Measurements from ENCODE around the gene PLET1.

PLET1 gene

GRCh38 chr11:112247201-112247600, 13.5 kb downstream of the PLET1 start:
- Histone ChIP-seq H3K36me3 (ENCODE audit: control insufficient read depth, insufficient read depth, low read length) (no peaks in the 10 kb centered on the region), H3K27ac (ENCODE audit: low read length) (no peak overlapping the region), H3K4me1 (ENCODE audit: control insufficient read depth, insufficient read depth, low read length) (no peaks in the 10 kb centered on the region), H3K9me3 (ENCODE audit: control insufficient read depth, insufficient read depth, low read length) (no peaks in the 10 kb centered on the region), H3K4me3 (ENCODE audit: low read length) (no peak overlapping the region), H3K27me3 (ENCODE audit: control insufficient read depth, insufficient read depth, low read length) (no peaks in the 10 kb centered on the region)
- DNase-seq (ENCODE audit: low read depth, low spot score): no peak
- no CpG with 5 or more reads among the region's 4 CpGs for WGBS (ENCODE audit: insufficient coverage, insufficient read length)

- H3K36me3 ChIP-seq (ENCODE audit: control insufficient read depth, insufficient read depth, low read length): peaks cover 2% of the 10 kb centered on the region; the same call in 1 of the 2 replicates
- no peaks in the 10 kb centered on the region for H3K9me3 ChIP-seq (ENCODE audit: control insufficient read depth, insufficient read depth, low read length)
- no peak overlapping the region for H3K27ac ChIP-seq (ENCODE audit: low read length)
- no CpG with 5 or more reads among the region's 3 CpGs for WGBS (ENCODE audit: insufficient coverage, insufficient read length)
- no peaks in the 10 kb centered on the region for H3K4me1 ChIP-seq (ENCODE audit: control insufficient read depth, insufficient read depth, low read length)
- DNase-seq (ENCODE audit: low read depth, low spot score): no peak
- no peak overlapping the region for H3K4me3 ChIP-seq (ENCODE audit: low read length)
- no peaks in the 10 kb centered on the region for H3K27me3 ChIP-seq (ENCODE audit: control insufficient read depth, insufficient read depth, low read length)
These were observed 19.2 kb downstream of the PLET1 start for GRCh38 chr11:112241486-112241885.

- WGBS (ENCODE audit: insufficient coverage, insufficient read length): no CpG with 5 or more reads among the region's 3 CpGs
- H3K4me3 ChIP-seq (ENCODE audit: low read length): no peak overlapping the region
- no peaks in the 10 kb centered on the region for H3K9me3 ChIP-seq (ENCODE audit: control insufficient read depth, insufficient read depth, low read length)
- DNase-seq (ENCODE audit: low read depth, low spot score): no peak
- H3K36me3 ChIP-seq (ENCODE audit: control insufficient read depth, insufficient read depth, low read length): peaks cover 5% of the 10 kb centered on the region; the same call in 1 of the 2 replicates
- H3K4me1 ChIP-seq (ENCODE audit: control insufficient read depth, insufficient read depth, low read length): no peaks in the 10 kb centered on the region
- no peaks in the 10 kb centered on the region for H3K27me3 ChIP-seq (ENCODE audit: control insufficient read depth, insufficient read depth, low read length)
- no peak overlapping the region for H3K27ac ChIP-seq (ENCODE audit: low read length)
These were observed 22.6 kb downstream of the PLET1 start for GRCh38 chr11:112238041-112238440.

GRCh38 chr11:112237451-112237850, 23.2 kb downstream of the PLET1 start:
- Histone ChIP-seq H3K4me1 (ENCODE audit: control insufficient read depth, insufficient read depth, low read length) (no peaks in the 10 kb centered on the region), H3K4me3 (ENCODE audit: low read length) (no peak overlapping the region), H3K9me3 (ENCODE audit: control insufficient read depth, insufficient read depth, low read length) (no peaks in the 10 kb centered on the region), H3K36me3 (ENCODE audit: control insufficient read depth, insufficient read depth, low read length) (peaks cover 5% of the 10 kb centered on the region; the same call in 1 of the 2 replicates), H3K27me3 (ENCODE audit: control insufficient read depth, insufficient read depth, low read length) (no peaks in the 10 kb centered on the region), H3K27ac (ENCODE audit: low read length) (no peak overlapping the region)
- no CpG with 5 or more reads among the region's 4 CpGs for WGBS (ENCODE audit: insufficient coverage, insufficient read length)
- DNase-seq (ENCODE audit: low read depth, low spot score): no peak

GRCh38 chr11:112235750-112236390, 24.8 kb downstream of the PLET1 start:
- no peaks in the 10 kb centered on the region for H3K9me3 ChIP-seq (ENCODE audit: control insufficient read depth, insufficient read depth, low read length)
- peaks cover 5% of the 10 kb centered on the region; the same call in 1 of the 2 replicates for H3K36me3 ChIP-seq (ENCODE audit: control insufficient read depth, insufficient read depth, low read length)
- no peak overlapping the region for H3K4me3 ChIP-seq (ENCODE audit: low read length)
- DNase-seq (ENCODE audit: low read depth, low spot score): no peak
- WGBS (ENCODE audit: insufficient coverage, insufficient read length): no CpG with 5 or more reads among the region's 8 CpGs
- H3K27ac ChIP-seq (ENCODE audit: low read length): no peak overlapping the region
- no peaks in the 10 kb centered on the region for H3K4me1 ChIP-seq (ENCODE audit: control insufficient read depth, insufficient read depth, low read length)
- no peaks in the 10 kb centered on the region for H3K27me3 ChIP-seq (ENCODE audit: control insufficient read depth, insufficient read depth, low read length)

GRCh38 chr11:112231952-112232351, 28.7 kb downstream of the PLET1 start:
- no peak overlapping the region for H3K4me3 ChIP-seq (ENCODE audit: low read length)
- no peak for DNase-seq (ENCODE audit: low read depth, low spot score)
- no peaks in the 10 kb centered on the region for H3K9me3 ChIP-seq (ENCODE audit: control insufficient read depth, insufficient read depth, low read length)
- H3K4me1 ChIP-seq (ENCODE audit: control insufficient read depth, insufficient read depth, low read length): no peaks in the 10 kb centered on the region
- peaks cover 3% of the 10 kb centered on the region; the same call in 1 of the 2 replicates for H3K36me3 ChIP-seq (ENCODE audit: control insufficient read depth, insufficient read depth, low read length)
- no CpG with 5 or more reads among the region's 2 CpGs for WGBS (ENCODE audit: insufficient coverage, insufficient read length)
- no peaks in the 10 kb centered on the region for H3K27me3 ChIP-seq (ENCODE audit: control insufficient read depth, insufficient read depth, low read length)
- H3K27ac ChIP-seq (ENCODE audit: low read length): no peak overlapping the region

- H3K9me3 ChIP-seq (ENCODE audit: control insufficient read depth, insufficient read depth, low read length): no peaks in the 10 kb centered on the region
- no peaks in the 10 kb centered on the region; the same call in 1 of the 2 replicates for H3K36me3 ChIP-seq (ENCODE audit: control insufficient read depth, insufficient read depth, low read length)
- H3K27ac ChIP-seq (ENCODE audit: low read length): no peak overlapping the region
- no CpG with 5 or more reads among the region's 3 CpGs for WGBS (ENCODE audit: insufficient coverage, insufficient read length)
- DNase-seq (ENCODE audit: low read depth, low spot score): no peak
- H3K4me3 ChIP-seq (ENCODE audit: low read length): no peak overlapping the region
- H3K27me3 ChIP-seq (ENCODE audit: control insufficient read depth, insufficient read depth, low read length): no peaks in the 10 kb centered on the region
- no peaks in the 10 kb centered on the region for H3K4me1 ChIP-seq (ENCODE audit: control insufficient read depth, insufficient read depth, low read length)
These were observed 30.8 kb downstream of the PLET1 start for GRCh38 chr11:112229746-112230433.

- no peaks in the 10 kb centered on the region for H3K9me3 ChIP-seq (ENCODE audit: control insufficient read depth, insufficient read depth, low read length)
- H3K27ac ChIP-seq (ENCODE audit: low read length): no peak overlapping the region
- no peaks in the 10 kb centered on the region; the same call in 1 of the 2 replicates for H3K36me3 ChIP-seq (ENCODE audit: control insufficient read depth, insufficient read depth, low read length)
- no peaks in the 10 kb centered on the region for H3K27me3 ChIP-seq (ENCODE audit: control insufficient read depth, insufficient read depth, low read length)
- H3K4me1 ChIP-seq (ENCODE audit: control insufficient read depth, insufficient read depth, low read length): no peaks in the 10 kb centered on the region
- DNase-seq (ENCODE audit: low read depth, low spot score): no peak
- H3K4me3 ChIP-seq (ENCODE audit: low read length): no peak overlapping the region
- WGBS (ENCODE audit: insufficient coverage, insufficient read length): no CpG with 5 or more reads among the region's 7 CpGs
These were observed 31.5 kb downstream of the PLET1 start for GRCh38 chr11:112229159-112229558.

GRCh38 chr11:112228706-112229105, 32.0 kb downstream of the PLET1 start:
- WGBS (ENCODE audit: insufficient coverage, insufficient read length): no CpG with 5 or more reads among the region's 2 CpGs
- Histone ChIP-seq H3K27me3 (ENCODE audit: control insufficient read depth, insufficient read depth, low read length) (no peaks in the 10 kb centered on the region), H3K4me1 (ENCODE audit: control insufficient read depth, insufficient read depth, low read length) (no peaks in the 10 kb centered on the region), H3K4me3 (ENCODE audit: low read length) (no peak overlapping the region), H3K27ac (ENCODE audit: low read length) (no peak overlapping the region), H3K9me3 (ENCODE audit: control insufficient read depth, insufficient read depth, low read length) (no peaks in the 10 kb centered on the region), H3K36me3 (ENCODE audit: control insufficient read depth, insufficient read depth, low read length) (no peaks in the 10 kb centered on the region; the same call in 1 of the 2 replicates)
- no peak for DNase-seq (ENCODE audit: low read depth, low spot score)

- no CpG with 5 or more reads among the region's 4 CpGs for WGBS (ENCODE audit: insufficient coverage, insufficient read length)
- no peaks in the 10 kb centered on the region; the same call in 1 of the 2 replicates for H3K36me3 ChIP-seq (ENCODE audit: control insufficient read depth, insufficient read depth, low read length)
- H3K27ac ChIP-seq (ENCODE audit: low read length): no peak overlapping the region
- no peaks in the 10 kb centered on the region for H3K4me1 ChIP-seq (ENCODE audit: control insufficient read depth, insufficient read depth, low read length)
- H3K9me3 ChIP-seq (ENCODE audit: control insufficient read depth, insufficient read depth, low read length): no peaks in the 10 kb centered on the region
- no peaks in the 10 kb centered on the region for H3K27me3 ChIP-seq (ENCODE audit: control insufficient read depth, insufficient read depth, low read length)
- DNase-seq (ENCODE audit: low read depth, low spot score): no peak
- no peak overlapping the region for H3K4me3 ChIP-seq (ENCODE audit: low read length)
These were observed 33.2 kb downstream of the PLET1 start for GRCh38 chr11:112227471-112227870.

All from iPS DF 6.9 (cell line).